A549 treated with AZD2906 at 1 μM for 4 hours (cell line): ENCODE results near the gene XG. TPM values are rescaled to one million over a fixed set of nuclear protein-coding genes. Genes with fewer than 3 reads are reported as not detected.

Experiments used
- total RNA-seq: library from RNA; stranded (reverse); fragments of 200-300 nt; extraction: Qiagen RNA extraction; gene quantifications from 5 replicates; pipeline ENCODE4 v1.2.3, GENCODE V29; 2022

XG gene, protein sequence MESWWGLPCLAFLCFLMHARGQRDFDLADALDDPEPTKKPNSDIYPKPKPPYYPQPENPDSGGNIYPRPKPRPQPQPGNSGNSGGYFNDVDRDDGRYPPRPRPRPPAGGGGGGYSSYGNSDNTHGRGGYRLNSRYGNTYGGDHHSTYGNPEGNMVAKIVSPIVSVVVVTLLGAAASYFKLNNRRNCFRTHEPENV
- total RNA-seq = 0.02 to 0.09 TPM (median 0.06 TPM) in 4 of 5 replicates, not detected in the other

GRCh38 chrX:2751874-2752300 lies at the start of gene XG:
Gene XG, plus strand, starts transcription at chrX:2752040. Its CDS starts 235 bp downstream, at chrX:2752275.

DNA sequence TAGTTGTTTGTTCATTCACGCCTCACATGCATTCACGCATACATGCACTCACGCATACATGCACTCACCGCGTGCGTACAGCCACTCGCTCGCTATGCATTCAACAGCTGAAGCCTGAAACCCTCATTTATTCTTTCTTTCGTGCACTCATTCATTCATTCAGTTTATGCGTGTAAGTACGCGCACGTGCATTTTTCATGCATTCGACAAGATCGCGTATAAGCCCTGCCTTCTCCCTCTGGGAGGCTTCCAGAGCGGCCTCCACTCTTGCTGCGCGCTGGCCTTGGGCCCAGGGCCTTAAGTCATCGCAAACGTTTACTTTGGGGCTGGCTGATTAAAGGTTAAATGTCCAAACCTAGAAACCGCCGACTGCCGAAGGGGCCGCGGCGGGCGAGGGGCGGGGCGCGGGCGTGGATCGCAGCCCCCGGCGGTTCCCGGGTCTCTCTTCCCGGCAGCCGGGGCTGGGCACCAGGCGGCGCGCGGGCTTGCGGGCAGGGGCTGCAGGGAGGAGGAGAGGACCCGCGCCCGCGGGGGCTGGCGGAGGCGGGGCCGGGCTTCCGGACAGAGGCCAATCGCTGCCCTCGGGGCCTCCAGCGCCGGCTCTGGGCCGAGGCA lies 76.6 kb downstream of the XG start, which contains the start of gene GYG2:
TSS of gene GYG2 (plus strand) at position 587 of the 615 bp plus-strand sequence. CDS start 1,259 bp downstream, outside the sequence.

Other genes with a start within 250 kb of the XG start
- gene CD99, start 60.7 kb upstream of the XG start, total RNA-seq = 324 to 354 TPM (median 345 TPM) in 5 replicates
- gene GYG2, start 76.9 kb downstream of the XG start, total RNA-seq = 4.0 to 5.1 TPM (median 4.5 TPM) in 5 replicates
- 12.4 to 15.7 TPM (median 12.8 TPM) in 5 replicates for gene ARSD, start 177.3 kb downstream of the XG start, total RNA-seq